ENCODE data around the gene LINGO3.

DNA sequence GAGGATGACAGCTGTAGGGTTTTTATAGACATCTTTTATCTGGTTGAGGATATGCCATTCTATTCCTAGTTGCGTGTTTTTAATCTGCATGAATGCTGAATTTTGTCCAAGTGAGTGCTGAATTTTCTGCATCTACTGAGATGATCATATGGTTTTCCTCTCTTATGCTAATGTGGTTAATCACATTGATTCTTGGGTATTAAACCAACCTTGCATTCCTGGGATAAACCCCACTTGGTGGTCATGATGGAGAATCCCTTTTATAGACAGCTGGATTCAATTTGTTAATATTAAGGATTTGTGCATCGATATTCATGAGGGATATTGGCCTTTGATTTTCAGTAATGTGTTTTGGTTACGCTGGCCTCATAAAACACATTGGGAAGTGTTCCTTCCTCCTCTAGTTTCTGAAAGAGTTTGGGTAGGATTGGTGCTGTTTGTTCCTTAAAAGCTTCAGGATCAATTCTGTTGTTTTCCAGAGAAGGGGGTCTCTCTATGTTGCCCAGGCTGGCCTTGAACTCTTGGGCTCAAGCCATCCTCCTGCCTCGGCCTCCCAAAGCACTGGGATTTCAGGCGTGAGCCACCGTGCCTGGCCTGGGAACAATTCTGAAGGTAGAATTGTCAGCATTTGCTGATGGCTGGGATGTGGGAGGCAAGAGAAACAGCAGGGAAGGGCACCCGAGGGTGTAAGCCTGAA, 7.3 kb upstream of the LINGO3 start:
- TF ChIP-seq, protein P1, sequence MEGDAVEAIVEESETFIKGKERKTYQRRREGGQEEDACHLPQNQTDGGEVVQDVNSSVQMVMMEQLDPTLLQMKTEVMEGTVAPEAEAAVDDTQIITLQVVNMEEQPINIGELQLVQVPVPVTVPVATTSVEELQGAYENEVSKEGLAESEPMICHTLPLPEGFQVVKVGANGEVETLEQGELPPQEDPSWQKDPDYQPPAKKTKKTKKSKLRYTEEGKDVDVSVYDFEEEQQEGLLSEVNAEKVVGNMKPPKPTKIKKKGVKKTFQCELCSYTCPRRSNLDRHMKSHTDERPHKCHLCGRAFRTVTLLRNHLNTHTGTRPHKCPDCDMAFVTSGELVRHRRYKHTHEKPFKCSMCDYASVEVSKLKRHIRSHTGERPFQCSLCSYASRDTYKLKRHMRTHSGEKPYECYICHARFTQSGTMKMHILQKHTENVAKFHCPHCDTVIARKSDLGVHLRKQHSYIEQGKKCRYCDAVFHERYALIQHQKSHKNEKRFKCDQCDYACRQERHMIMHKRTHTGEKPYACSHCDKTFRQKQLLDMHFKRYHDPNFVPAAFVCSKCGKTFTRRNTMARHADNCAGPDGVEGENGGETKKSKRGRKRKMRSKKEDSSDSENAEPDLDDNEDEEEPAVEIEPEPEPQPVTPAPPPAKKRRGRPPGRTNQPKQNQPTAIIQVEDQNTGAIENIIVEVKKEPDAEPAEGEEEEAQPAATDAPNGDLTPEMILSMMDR (IDR thresholded peaks at IDR 0.05), result no peak
- no peak for TF ChIP-seq EZH2 (IDR thresholded peaks at IDR 0.05; ENCODE audit: borderline replicate concordance, insufficient read depth, low read depth, low read length, poor library complexity, severe bottlenecking)
